HG03095 (cell line): ENCODE measurements around the gene MAPK12.
"Not testable (repeated sequence)": the region's sequence is repeated elsewhere in the genome, so short reads cannot be mapped to it uniquely, and the experiment has no call there.

ENCODE experiments used
- ATAC-seq: cut with Tn5 transposase; IDR thresholded peaks from one replicate; pipeline ENCODE4 v1.9.1; 2021; ENCODE audit warnings: moderate library complexity; ENCODE audit not compliant: unreplicated experiment

Gene MAPK12

DNA sequence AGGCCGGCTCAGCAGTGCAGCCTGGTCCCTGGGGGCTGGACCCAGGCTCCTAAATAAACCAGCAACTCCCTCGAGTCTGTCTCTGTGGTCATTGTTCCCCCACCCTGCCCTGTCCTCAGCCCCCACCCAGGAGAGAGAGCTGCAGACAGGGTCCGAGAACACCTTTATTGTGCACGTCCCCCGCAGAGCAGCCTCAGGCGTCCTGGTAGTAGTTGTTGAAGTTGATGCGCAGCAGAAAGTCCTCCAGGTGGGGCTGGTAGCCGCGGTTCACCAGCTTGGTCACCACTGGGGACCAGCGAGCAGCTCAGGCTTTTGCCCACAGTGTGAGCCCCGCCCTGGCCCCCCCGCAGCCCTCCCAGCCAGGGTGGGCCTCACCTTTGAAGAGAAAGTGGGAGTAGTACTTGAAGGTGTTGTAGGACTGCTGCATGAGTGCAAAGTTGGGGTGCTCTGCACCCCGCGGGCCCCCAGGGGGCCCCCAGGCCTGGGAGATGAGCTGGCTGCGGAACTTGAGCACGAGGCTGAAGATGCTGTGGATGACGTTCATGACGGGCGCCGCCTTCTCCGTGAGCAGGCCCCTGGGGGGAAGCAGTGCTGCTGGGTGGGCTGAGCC, 43.8 kb downstream of the MAPK12 start:
- ATAC-seq: no peak

DNA sequence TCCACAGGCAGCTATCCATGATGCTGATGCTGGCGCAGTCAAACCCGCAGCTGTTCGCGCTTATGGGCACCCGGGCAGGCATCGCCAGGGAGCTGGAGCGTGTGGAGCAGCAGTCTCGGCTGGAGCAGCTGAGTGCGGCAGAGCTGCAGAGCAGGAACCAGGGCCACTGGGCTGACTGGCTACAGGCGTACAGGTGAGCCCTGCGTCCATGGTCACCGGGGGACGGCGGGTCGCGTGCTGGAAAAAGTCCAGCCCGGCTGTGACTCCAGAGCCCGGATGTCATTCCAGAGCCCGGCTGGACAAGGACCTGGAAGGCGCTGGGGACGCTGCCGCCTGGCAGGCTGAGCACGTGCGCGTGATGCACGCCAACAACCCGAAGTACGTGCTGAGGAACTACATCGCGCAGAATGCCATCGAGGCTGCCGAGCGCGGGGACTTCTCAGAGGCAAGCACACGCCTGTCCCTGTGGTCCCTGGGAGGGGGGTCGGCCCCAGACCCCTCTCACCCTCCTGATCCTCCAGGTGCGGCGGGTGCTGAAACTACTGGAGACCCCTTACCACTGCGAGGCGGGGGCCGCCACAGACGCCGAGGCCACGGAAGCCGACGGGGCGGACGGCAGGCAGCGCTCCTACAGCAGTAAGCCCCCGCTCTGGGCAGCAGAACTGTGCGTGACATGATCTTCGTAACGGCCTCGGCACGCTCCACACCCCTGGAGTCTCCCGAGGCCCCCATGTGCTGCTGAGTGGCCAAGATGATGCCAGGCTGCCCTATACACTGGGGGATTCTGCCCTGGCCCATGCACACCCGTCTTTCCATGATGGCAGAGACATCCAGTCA, 44.6 kb downstream of the MAPK12 start:
- no peak for ATAC-seq

DNA sequence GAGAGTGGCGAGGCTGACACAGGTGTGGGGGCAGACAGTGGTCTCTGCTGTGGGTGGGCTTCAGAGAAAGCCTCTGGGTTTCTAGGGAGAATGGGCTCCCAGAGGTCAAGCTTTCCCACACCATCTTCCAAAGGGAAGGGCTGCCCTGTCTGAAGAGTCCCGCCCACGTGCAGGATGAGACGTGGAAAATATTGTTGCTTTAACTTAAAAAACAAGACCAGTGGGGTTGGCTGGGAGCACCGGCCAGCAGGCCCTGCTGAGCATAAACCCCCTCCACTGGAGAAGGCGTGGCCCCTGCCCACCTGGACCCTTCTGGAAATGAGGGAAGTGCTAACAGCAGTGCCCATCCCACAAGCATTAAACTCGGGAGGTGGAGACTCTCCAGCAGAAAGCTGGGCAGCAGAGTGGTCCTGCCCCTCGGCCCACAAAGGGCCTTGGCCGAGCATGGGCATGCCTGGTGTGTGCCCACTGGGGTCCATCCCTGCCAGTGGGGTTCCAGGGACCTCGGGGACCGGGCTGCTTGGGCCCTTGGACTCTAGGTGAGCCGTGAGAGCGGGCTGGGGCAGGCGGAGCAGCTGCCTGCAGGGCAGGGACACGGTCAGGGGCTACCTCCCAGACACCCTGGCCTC, 45.3 kb downstream of the MAPK12 start:
- ATAC-seq: no peak

DNA sequence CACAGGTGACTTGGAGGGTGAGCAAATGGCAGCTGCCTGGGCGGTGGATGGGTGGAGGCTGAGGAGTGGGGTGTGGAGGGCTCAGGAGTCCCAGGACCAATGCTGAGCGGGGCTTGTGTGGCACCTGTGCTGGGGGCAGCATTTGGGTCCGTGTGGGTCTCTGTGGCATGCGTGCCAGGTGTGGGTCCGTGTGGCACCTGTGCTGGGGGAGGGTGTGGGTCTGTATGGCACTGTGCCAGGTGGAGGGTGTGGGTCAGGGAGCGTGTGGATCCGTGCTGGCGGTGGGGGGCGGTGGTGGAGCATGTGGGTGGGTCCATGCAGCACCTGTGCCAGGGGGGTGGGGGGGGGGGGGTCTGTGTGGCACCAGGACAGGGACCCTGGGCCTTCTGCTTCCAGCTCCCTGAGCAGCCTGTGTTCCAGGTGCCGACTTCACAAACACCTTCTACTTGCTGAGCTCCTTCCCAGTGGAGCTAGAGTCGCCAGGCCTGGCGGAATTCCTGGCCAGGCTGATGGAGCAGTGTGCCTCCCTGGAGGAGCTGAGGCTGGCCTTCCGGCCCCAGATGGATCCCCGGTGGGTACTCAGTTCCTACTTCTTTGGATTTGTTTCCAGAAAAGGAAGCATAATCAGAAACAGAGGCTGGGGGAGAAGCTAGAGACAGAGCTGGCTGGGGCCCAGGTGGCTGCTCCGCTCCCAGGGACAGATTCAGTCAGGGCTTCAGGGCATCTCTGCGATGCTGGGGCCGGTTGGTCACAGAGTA, 46.0 kb downstream of the MAPK12 start:
- ATAC-seq: no peak

DNA sequence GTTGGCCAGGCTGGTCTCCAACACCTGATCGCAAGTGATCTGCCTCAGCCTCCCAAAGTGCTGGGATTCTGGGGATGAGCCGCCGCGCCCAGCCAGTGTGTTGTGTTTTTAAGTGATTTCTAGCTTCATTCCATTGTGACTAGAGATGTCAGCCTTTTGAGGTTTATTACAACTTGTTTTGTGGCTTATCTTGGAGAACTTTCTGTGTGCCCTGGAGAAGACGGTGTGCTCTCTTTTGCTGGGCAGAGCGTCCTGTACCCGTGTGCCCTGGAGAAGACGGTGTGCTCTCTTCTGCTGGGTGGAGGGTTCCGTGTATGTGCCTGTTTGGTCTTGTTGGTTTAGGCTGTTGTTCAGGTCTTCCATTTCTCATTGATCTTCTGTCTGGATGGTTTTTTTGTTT, 48.2 kb downstream of the MAPK12 start:
- no peak for ATAC-seq

DNA sequence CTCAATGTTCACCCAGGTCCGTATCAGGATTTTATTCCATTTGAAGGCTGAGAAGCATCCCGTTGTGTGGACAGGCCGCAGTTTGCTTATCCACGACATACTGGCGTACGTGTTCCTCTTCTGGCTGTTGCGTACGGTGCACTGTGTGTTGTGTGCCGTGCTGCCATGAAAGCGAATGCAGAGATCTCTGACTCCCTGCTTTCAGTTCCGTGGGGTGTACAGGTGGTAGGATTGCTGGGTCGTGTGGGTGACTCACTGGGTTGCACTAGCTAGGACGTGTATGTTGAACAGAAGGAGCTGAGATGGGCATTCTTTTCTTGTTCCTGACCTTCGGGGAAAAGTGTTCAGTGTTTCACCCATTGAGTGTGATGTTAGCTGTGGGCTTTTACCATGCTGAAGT, 50.3 kb downstream of the MAPK12 start:
- no peak for ATAC-seq

DNA sequence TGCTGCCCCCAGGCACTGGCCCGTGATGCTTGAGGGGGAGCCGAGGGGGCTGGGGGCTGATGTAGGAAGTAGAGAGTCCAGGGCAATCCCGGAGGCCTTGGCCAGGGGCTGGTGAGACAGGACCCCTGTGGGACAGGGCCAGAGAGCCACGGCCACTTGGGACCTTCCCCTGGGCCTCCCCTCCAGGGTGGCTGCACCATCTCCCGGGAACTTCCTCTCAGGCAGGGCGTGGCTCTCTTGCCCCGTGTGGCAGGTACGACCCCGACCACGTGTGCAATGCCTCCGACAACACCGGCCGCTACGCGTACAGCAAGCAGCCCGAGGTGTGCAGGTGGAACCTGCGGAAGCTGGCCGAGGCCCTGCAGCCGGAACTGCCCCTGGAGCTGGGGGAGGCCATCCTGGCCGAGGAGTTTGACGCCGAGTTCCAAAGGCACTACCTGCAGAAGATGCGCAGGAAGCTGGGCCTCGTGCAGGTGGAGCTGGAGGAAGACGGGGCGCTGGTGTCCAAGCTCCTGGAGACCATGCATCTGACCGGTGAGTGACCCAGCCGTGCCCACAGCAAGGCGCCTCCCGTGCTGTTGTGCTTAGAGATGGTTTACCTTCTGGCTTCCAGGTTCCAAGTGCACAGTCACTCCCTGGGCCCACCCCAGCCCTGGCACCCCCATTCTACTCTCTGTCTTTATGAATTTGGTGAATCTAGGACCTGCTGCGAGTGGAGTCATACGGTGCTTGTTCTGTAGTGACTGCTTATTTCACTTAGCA, 50.9 kb downstream of the MAPK12 start:
- ATAC-seq: no peak

DNA sequence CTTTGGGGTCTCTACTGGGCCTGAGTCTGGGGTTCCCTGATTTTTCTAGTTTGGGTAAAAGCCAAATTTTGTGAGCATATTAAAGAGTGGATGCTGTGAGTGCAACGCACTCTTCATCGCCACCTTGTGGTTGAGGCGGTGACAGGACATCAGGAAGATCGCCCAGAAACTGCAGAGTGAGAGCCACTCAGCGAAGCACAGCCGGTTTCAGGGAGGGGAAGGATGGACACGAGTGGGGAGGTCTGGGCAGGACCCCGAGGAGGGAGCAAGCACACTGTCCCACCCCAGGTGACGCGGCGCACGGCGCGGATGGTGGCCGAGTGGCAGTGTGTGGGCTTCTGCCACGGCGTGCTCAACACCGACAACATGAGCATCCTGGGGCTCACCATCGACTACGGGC, 51.6 kb downstream of the MAPK12 start:
- ATAC-seq: no peak

DNA sequence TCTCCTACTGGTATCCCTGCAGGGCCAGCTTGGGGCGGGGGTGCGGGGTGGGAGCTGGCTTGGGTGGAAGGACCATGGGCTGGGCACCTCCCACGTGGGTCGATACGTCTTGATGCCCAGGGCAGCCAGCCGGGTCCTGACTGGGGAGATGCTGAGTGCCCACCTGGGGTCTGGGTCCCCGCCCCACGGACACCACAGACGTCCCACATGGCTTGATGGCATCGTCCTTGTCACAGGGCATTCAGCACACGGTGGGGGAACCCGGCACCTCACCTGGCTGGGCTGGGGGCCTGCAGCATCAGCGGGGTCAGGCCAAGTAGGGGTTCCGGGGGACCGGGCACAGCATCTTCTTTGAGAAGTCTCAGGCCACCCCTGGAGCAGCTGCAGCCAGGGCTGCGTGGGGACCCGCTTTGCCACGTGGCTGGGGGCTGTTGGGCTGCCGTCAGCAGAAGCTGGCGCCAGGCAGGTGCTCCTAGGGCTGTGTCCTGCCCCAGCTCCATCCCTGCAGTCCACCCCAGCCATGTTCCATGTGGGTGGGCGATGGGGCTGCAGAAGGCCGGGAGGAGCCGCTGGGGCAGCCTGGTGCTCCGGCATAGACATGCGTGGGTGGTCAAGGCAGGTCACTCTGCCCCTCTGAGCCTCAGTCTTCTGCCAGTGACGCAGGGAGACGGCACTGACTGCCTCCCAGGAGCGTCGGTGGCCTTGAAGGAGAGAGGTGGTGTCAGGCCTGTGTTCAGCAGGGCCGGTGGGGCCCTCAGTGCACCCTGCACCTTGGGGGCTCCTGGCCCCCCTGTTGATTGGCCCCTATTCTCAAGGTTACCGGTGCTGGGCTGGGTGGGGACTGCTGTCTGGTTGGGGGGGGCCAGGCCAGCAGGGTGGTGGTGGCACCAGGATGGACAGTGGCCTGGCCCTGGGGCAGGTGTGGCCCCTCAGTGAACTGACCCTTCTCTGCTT, 52.3 kb downstream of the MAPK12 start:
- ATAC-seq: no peak

DNA sequence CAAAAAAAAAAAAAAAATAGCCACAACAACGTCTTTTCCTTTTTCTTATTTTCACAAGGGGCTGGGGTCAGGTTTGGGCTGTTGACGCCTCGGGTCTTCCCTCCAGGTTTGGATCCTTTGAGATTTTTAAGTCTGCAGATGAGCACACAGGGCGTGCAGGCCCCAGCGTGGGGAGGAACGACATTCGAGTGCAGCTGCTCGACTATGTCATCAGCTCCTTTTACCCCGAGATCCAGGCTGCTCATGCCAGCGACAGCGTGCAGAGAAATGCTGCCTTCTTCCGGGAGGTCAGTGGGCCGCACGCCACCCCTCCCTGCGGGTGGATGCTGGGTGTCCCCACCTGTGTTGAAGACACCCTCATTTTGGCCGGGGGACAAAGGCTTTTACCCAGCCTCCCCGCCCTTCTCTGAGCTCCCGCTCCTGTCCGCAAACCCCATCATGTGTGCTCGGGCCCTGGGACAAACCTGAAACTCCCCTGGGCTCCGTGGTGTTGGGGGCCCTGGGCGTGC, 53.0 kb downstream of the MAPK12 start:
- no peak for ATAC-seq

DNA sequence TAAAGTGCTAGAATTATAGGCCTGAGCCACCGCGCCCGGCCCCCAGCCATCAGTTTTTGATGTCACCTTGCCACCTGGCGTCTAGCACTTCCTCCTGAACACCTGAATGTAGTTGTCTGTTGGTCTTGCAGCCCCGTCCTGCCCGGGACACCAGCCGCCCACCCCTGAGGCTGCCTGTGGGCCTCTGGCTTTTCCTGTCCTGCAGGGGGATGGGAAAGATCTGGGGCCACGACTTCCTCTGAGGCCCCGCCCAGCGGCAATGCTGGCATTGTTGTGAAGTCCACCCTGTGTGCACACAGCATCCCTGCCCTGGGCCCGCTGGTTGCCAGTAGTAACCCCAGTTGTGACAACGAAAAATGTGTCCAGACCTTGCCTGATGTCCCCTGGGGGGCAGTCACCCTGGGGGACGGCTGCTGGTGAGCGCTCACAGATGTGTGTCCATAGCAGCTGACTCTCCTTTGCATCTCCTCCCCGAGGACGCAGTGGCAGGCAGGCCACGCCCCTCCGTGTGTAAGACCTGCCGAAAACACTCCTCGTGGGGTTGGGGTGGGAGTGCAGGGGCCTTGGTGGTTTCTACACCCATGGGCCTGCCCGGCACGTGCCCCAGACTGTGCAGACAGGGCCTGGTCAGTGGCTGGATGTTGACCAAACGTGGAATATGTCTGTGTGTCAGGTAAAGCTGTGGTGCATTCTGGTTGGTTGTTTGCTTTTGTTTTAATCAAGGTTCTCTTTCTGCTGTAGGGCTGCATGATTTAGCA, 53.9 kb downstream of the MAPK12 start:
- ATAC-seq: no peak

DNA sequence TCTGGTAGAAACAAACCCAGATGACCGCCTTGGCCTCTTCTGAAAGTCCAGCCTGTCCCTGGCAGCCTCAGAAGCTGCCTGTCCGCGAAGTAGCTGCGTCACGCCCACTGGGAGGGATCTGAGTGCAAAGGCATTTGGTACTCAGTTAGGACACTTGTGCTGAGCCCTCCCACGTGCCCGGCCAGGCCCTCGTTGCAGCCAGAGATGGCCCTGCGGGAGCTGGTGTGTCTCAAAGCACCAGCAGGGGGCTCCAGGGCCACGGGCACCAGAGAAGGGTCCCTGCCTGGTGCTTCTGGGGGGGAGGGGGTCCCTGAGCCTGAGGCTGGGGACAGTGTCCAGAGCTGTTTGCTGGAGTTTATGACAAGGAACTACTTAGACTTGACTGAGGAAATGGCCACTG, 54.9 kb downstream of the MAPK12 start:
- no peak for ATAC-seq

DNA sequence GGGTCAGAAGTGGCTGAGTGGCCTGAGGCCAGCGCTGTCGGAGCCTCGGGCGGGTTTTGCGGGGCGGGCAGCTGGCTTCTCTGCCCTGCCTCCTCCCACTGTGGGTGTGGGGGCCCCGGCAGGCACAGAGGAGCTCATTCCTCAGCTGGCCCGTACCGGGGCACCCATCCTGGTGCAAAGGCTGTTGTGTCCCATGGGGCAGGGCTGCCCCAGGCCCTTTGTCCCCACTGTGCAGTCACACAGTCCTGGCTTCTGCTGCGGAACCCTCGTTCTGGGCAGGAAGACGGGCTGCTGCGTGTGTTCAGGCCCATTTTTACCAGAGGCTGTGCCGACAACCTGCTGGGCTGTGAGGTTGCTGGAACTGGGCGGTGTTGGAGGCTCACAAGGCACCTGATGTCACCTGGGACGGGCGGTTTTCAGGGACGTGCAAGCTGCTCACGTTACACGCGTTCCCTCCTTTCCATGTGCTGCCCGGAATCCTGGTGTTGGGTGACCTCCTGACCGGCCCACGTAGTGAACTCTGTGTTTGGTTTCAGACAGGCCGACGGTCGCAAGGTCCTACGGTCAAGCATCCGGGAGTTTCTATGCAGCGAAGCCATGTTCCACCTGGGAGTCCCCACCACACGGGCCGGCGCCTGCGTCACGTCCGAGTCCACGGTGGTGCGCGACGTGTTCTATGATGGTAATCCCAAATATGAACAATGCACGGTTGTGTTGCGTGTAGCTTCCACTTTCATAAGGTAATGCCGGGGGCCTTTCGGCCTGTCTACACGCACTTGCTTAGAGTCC, 55.5 kb downstream of the MAPK12 start:
- no peak for ATAC-seq

DNA sequence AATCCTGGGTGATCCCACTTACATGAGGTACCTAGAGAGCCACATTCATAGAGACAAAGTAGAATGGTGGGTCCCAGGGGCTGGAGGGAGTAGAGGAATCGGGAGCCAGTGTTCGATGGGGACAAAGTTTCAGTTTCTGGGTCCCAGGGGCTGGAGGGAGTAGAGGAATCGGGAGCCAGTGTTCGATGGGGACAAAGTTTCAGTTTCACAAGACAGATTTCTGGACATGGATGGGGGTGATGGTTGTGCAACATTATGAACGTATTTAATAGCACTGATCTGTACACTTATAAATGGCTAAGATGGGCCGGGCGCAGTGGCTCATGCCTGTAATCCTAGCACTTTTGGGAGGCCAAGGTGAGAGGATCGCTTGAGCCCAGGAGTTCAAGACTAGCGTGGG, 56.5 kb downstream of the MAPK12 start:
- not testable (repeated sequence) for ATAC-seq

DNA sequence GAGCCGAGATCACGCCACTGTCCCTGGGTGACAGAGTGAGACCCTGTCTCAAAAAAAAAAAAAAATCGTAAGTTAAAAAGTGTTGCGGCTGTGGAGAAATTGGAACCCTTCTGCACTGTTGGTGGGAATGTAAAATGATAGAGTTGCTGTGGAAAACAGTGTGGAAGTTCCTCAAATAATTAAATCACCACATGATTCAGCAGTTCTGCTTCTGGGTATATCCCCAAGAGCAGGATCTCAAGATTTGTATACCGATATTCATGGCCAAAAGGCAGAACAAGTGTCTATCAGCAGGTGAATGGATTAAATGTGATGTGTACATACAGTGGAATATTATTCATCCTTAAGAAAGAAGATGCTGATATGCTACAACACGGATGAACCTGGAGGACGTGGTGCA, 56.9 kb downstream of the MAPK12 start:
- no peak for ATAC-seq

DNA sequence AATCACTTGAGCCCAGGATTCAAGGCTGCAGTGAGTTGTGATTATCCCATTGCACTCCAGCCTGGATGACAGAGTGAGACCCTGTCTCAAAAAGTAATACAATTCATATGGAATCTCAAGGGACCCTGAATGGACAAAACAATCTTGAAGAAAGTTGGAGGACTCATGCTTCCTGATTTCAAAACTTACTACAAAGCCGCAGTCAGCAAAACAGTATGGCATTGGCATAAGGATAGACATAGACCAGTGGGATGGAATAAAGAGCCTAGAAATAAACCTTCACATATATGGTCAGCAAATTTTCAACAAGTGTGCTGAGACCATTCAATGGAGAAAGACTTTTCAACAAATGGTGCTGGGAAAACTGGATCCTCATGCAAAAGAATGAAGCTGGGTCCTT, 58.2 kb downstream of the MAPK12 start:
- no peak for ATAC-seq
